ENCODE data around the gene MAGIX.

Gene MAGIX

GRCh38 chrX:49183701-49184281 is 21.2 kb downstream of the MAGIX start:
- DNase-seq (ENCODE audit: low read depth in 2 of 2): no peak

DNA sequence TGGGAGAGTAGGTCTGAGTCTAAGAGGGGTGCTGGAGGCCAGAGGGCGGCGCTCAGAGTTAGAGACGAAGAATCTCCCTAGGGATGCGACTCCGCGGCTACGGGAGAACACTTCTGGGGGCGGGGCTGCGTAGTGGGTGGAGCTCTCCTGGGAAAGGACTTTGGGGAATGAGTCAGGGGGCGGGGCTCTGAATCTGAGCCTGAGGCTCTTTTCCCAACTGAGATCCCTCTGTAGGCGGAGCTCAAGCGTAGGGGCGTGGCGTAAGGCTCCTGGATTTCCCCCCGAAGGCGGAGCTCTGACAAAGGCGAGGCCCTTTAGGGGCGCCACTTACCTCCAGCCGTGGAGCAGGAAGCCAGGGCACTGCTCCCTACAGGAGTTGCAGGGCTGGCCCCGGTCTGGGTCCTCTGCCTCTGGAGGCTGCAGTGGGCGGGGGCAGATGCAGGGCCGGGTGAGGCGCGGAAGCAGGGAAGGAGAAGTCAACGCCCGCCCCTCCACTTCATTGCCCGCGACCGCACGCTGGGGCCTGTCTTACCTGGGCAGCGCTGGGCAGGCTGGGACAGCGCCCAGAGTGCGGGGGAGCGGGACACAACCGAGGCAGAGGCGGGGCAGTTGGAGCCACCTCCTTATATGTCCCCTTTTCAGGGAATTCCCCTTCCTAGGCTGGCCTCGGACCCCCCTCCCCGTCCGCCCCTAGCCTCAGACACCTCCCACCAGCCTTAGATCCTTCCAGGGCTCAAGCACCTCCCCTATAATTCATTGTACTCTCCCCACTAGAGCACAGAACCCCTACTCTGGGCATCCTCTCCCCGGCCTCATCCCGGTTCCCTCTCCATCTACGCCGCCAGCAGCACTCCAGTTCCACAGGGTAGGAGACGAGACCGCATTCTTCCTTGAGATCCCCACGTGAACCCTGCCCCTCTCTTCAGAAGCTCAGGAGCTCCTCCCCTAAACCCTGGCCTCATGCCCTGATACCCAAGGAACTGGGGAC is 22.0 kb downstream of the MAGIX start:
- DNase-seq (ENCODE audit: low read depth in 2 of 2): no peak

GRCh38 chrX:49186125-49187027 is 23.8 kb downstream of the MAGIX start, which contains the start of gene PRICKLE3:
TSS of gene PRICKLE3 (minus strand) at chrX:49186373. CDS start at chrX:49186297, 76 bp downstream.
- DNase-seq (ENCODE audit: low read depth in 2 of 2): peak; percentile 29 to 58

DNA sequence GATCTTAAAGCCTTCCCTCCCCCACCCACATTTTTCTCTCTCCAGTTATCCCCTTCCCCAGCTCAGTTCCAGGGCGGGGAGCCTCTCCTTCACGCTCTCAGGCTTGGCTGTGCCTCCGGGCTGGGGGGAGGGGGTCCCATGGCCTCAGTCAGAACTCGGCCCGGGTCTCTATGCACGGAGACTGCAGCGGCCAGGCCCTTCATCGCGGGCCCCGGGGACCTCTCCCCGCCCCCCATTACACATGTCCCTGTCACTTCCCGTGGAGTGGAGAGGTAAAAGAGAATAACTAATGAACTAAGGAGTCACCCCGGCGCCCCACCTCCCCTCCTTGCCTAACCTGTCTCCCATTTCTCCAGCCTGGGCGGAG is 24.5 kb downstream of the MAGIX start:
- DNase-seq (ENCODE audit: low read depth in 2 of 2): no peak

DNA sequence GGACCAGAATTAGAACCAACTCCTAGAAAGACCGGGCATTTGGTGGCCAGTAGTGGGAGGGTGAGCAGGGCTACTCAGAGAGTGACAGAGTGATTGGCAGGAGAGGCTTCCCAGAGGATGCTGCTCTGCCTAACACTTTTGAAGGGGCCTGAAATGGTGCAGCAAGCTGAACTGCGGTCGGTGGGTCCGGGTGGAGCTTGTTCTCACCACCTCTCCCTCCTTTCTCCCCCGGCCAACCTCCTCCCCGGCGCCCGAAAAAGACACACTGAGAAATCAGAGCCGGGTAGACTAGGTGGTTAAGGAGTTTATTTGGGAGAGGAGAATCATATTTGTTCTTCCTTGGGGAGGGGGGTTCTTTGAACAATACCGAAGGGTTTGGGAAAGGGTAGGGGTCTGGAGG is 25.0 kb downstream of the MAGIX start:
- DNase-seq (ENCODE audit: low read depth in 2 of 2): no peak

- DNase-seq (ENCODE audit: low read depth in 2 of 2): no peak
Observed at GRCh38 chrX:49188468-49189076, 26.0 kb downstream of the MAGIX start.

DNA sequence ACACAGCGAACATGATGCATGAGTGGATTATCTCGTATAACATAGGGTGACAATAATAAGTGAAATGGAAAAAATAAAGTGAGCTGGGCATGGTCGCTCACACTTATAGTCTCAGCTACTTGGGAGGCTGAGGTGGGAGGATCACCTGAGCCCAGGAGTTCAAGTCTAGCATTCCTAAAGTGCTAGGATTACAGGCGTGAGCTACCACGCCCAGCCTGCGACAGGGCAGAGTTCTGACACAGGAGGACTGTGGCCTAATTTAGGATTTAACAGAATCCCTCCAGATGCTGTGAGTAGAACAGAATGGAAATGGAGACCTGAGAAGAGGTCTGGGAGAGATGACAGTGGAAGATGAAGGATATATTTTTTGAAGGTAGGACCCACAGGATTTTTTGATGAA is 27.0 kb downstream of the MAGIX start:
- DNase-seq (ENCODE audit: low read depth in 2 of 2): no peak

DNA sequence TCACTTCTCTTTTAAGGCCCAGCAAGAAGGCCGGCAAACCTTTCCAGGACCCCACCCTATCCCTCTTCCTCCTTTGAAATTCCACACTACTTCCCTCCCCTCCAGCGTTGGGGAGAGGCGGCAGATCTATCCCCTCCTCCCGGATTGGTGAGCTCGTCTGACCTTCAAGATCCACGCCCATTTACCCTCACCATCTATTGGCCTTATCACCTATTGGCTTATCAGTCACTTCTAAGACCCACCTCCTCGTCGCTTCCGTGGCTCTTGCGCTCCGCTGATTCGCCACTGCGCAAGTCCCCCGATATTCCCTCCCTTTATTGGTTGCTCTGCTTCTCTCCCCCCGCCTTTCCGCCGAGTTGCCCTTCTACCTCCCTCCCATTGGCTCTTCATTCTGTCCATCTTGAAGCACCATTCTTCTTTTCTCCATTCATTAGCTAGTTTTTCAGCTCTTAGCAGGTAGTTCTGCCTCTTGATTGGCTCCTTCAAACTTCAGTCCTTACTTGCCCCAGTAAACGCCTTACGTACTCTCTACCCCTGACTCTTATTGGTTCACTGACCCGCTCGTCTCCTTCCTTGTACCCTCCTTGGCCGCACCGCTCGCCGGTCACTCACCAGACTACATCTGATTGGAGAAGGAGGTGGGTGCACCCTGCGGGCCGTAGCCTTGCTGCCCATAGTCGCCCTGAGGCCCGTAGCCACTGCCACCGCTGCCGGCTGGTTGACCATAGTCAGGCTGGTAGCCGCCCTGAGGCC is 28.4 kb downstream of the MAGIX start:
- peak; percentile 47 to 63 for DNase-seq (ENCODE audit: low read depth in 2 of 2)

DNA sequence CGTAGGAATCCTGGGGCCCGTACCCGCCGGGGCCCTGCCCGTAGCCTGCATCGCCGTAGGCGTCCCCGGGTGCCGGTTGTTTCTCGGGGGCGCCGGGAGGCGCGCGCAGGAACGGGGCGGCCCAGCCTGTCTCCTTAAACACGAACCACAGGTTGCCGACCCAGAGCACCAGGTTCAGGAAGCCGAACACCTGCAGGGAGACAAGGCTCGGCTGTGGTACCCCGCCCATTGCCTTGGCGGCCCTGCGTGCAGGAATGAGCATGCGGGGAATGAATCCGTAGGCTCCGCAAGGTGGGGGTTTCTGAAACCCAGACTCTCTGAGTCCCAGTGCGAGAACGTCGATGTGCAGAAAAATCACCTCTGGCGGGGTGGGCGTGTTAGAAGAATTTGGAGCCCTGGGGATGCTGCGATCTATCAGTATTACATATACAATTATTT is 29.0 kb downstream of the MAGIX start:
- DNase-seq (ENCODE audit: low read depth in 2 of 2): no peak

- DNase-seq (ENCODE audit: low read depth in 2 of 2): no peak
Observed at GRCh38 chrX:49192722-49193328, 30.3 kb downstream of the MAGIX start.

- DNase-seq (ENCODE audit: low read depth in 2 of 2): no peak
Observed at GRCh38 chrX:49193542-49193964, 31.0 kb downstream of the MAGIX start.

GRCh38 chrX:49197543-49198087 is 35.1 kb downstream of the MAGIX start:
- no peak for DNase-seq (ENCODE audit: low read depth in 2 of 2)

- no peak for DNase-seq (ENCODE audit: low read depth in 2 of 2)
Observed at GRCh38 chrX:49198540-49199314, 36.2 kb downstream of the MAGIX start.

DNA sequence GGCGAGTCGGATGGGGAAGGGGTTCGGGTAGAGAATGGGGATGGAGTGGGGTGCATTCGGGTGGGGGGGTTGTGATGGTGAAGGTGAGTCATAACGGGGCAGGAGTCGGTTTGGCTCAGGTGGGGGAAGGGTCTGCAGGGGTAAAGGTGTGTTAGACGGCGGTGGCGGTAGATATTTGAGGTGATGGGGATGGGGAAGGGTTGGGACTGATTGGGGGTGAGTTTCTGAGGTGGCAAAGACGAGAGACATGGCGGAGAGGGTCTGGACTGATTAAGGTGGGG is 36.7 kb downstream of the MAGIX start:
- DNase-seq (ENCODE audit: low read depth in 2 of 2): no peak

DNA sequence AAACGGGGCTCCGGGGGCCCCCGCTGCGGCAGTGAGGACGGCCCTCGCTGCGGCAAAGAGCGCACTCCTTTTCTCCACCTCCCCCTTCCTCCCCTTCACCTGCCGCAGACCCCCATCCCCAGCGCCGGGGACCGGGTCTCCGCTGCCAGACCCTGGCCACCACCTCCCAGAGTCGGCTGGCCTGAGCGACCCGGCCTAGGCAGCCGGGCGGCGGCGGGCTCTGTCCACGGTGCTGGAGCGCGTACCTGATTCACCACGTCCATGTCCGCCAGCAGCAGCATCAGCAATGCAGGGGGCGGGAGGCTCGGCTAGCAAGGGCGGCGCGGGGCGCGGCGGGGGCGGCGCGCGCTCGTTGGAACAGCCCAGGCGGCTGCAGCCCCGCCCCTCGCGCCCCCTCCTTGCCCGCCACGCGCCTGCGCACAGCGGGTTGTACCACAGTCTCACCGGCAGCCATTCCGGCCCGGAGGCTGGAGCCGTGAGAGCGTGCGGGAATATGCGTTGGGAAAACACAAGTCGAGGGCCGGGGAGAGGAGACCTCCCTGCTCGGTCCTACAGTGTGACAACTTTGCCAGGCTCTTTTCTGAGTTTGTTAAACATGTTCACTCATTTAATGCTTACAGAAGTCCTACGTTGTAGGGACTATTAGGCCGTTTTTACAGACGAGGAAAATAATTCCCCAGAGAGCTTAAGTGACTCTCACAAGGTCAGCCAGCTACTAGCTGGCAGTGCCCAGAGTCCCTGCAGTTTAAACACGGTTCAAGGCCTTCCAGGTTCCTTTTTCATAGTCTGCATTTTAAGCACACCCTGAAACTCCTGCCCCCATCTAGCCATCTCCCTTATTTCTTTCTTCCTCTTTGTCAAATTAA is 37.6 kb downstream of the MAGIX start, which contains the start of gene SYP:
TSS of gene SYP (minus strand) at position 288 of the 866 bp plus-strand sequence. CDS start at position 281, 7 bp downstream.
- DNase-seq (ENCODE audit: low read depth in 2 of 2): peak; percentile 67 to 79

- no peak for DNase-seq (ENCODE audit: low read depth in 2 of 2)
Observed at GRCh38 chrX:49202022-49202421, 39.5 kb downstream of the MAGIX start.

- DNase-seq (ENCODE audit: low read depth in 2 of 2): no peak
Observed at GRCh38 chrX:49203536-49203935, 41.0 kb downstream of the MAGIX start.

DNA sequence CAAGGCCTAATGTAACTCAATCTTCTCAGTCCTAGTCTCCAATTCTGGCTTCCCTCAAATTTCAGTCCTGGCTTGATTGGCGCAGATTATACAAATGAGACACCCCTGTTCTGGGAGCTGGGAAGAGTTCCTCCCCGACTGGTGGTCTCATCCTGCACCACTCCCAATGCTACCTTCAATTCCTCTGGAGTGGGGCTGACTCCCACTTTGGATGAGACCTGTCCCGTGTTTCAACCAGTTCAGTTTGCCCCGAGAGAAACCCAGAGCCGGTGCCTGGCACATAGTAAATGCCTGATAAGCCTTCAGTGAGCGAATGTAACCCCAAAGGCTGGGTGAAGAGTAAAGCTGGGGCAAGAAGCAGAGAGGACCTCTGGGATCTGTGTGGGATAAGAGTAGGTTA is 41.5 kb downstream of the MAGIX start:
- DNase-seq (ENCODE audit: low read depth in 2 of 2): no peak

All from stimulated activated CD8-positive, alpha-beta memory T cell treated with anti-CD3 and anti-CD28 coated beads, Interleukin-2, amount 100 ng/mL, for 1 hour (primary cell).